ENCODE results near the gene ZNF460.

DNA sequence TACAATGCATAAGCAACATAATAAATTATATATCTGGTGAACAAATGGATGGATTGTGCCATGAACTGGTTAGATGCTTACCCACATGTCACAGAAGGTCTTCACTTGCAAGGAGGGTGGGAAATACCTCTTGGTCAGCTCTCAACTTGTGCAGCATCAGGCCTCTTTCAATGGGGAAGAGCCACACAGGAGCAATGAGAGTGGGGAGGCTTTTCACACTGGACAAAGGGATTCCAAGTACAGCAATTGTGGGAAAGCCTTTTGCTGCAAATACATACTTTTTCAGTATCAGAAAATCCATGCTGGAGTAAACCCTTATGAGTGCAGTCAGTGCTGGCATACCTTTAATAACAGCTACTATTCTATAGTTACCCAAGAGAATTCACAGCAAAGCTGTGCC, 28.2 kb downstream of the ZNF460 start:
- TF ChIP-seq CTCF (IDR thresholded peaks at IDR 0.05) = no peak
- TF ChIP-seq POLR2A (IDR thresholded peaks at IDR 0.05) = no peak
